SU-DHL-6 (cell line): Measurements from ENCODE around the gene MED15.

Source experiments
- CTCF ChIP-seq: fragments of 200-600 bp; sonication (generic); IDR thresholded peaks from one replicate; pipeline ENCODE4 v1.5.1; 2017; ENCODE audit warnings: antibody characterized with exemption, mild to moderate bottlenecking, low read length, moderate library complexity; ENCODE audit not compliant: insufficient read depth, poor library complexity, severe bottlenecking
- EZH2phosphoT487 ChIP-seq: fragments of 200-600 bp; sonication (generic), shearing (Covaris generic); conservative IDR thresholded peaks from 2 replicates; pipeline ENCODE4 v1.6.1; 2018; ENCODE audit warnings: mild to moderate bottlenecking, antibody characterized with exemption, low read length, moderate library complexity, mixed read lengths

GRCh38 chr22:20520093-20520511 lies 12.7 kb downstream of the MED15 start:
- no peak for TF ChIP-seq CTCF
- no peak for TF ChIP-seq EZH2phosphoT487
